IgD-negative memory B cell (primary cell): Measurements from ENCODE around the gene ZNF385A. TPM values are rescaled to one million over a fixed set of nuclear protein-coding genes. Genes with fewer than 3 reads are reported as not detected.
A peak's percentile ranks its signal among the peaks of the same experiment; 100 is the strongest.

Experiments used
- H3K27ac Mint-ChIP-seq, 3 donors: one replicate each; pipeline ENCODE4 v1.8.0; 2020 to 2022; ENCODE audit warnings: mild to moderate bottlenecking in 3 of 3, mixed read lengths in 3 of 3, moderate library complexity in 1 of 3
- H3K27me3 Mint-ChIP-seq: one replicate; pipeline ENCODE4 v1.8.0; 2021; ENCODE audit warnings: mixed read lengths
- H3K36me3 Mint-ChIP-seq: one replicate; pipeline ENCODE4 v1.8.0; 2020; ENCODE audit warnings: mild to moderate bottlenecking, mixed read lengths
- H3K4me1 Mint-ChIP-seq, 3 donors: one replicate each; pipeline ENCODE4 v1.8.0; 2020 to 2022; ENCODE audit warnings: mixed read lengths in 3 of 3, mild to moderate bottlenecking in 1 of 3
- H3K4me3 Mint-ChIP-seq, 4 donors: one replicate each; pipeline ENCODE4 v1.8.0; 2020 to 2022; ENCODE audit warnings: mild to moderate bottlenecking in 4 of 4, mixed read lengths in 4 of 4, moderate library complexity in 3 of 4
- H3K9me3 Mint-ChIP-seq, 3 donors: one replicate each; pipeline ENCODE4 v1.8.0; 2020 to 2021; ENCODE audit warnings: mixed read lengths in 3 of 3, mild to moderate bottlenecking in 1 of 3
- polyA plus RNA-seq: library from polyadenylated mRNA; unstranded; fragments of 300-500 nt; fragmentation: Illumina TruSeq; gene quantifications from one replicate; pipeline ENCODE4 v1.2.3, GENCODE V29; 2021

Gene ZNF385A
- polyA plus RNA-seq, 1 donor from 2014 or later, result 4.2 TPM

GRCh38 chr12:54390176-54390667 lies 5.7 kb upstream of the ZNF385A start:
- peak overlapping the region in 2 of 4 donors; percentile 31 to 77 for H3K4me3 Mint-ChIP-seq
- H3K4me1 Mint-ChIP-seq, result peaks cover 22 to 26% (median 23%) of the 10 kb centered on the region in 3 donors
- H3K27me3 Mint-ChIP-seq, result no peaks in the 10 kb centered on the region
- H3K9me3 Mint-ChIP-seq, result no peaks in the 10 kb centered on the region
- peak overlapping the region in 2 of 3 donors; percentile 10 to 39 for H3K27ac Mint-ChIP-seq
- H3K36me3 Mint-ChIP-seq, result no peaks in the 10 kb centered on the region

GRCh38 chr12:54389607-54390175 lies 5.2 kb upstream of the ZNF385A start:
- peak overlapping the region in 2 of 3 donors; percentile 10 to 39 for H3K27ac Mint-ChIP-seq
- peak overlapping the region in 3 of 4 donors; percentile 2 to 79 (median 31) for H3K4me3 Mint-ChIP-seq
- H3K27me3 Mint-ChIP-seq, result no peaks in the 10 kb centered on the region
- no peaks in the 10 kb centered on the region for H3K9me3 Mint-ChIP-seq
- H3K4me1 Mint-ChIP-seq, result peaks cover 27 to 31% (median 28%) of the 10 kb centered on the region in 3 donors
- no peaks in the 10 kb centered on the region for H3K36me3 Mint-ChIP-seq

DNA sequence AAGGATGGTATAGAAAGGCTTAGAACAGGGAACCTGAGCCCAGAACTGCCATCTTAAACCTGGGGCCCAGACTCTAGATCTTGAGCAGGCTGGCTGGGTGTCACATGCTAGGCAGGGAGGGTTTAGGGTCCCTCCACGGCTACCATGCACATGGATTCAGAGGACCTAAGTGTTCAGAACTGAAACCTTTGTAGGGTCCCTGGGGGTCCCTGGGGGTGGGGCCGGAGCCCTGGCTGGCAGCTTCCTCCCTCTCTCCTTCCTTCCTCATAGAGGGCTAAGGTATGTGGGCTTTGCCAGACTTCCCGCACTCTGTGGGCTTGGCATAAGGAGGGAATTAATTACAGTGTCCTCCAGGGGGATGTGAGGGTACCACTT lies 4.6 kb upstream of the ZNF385A start:
- Mint-ChIP-seq H3K36me3 (no peaks in the 10 kb centered on the region), H3K27me3 (no peaks in the 10 kb centered on the region), H3K4me1 (peaks cover 26 to 35% (median 33%) of the 10 kb centered on the region in 3 donors), H3K27ac (no peak overlapping the region), H3K4me3 (peak overlapping the region in 1 of 4 donors; percentile 31), H3K9me3 (no peaks in the 10 kb centered on the region)

DNA sequence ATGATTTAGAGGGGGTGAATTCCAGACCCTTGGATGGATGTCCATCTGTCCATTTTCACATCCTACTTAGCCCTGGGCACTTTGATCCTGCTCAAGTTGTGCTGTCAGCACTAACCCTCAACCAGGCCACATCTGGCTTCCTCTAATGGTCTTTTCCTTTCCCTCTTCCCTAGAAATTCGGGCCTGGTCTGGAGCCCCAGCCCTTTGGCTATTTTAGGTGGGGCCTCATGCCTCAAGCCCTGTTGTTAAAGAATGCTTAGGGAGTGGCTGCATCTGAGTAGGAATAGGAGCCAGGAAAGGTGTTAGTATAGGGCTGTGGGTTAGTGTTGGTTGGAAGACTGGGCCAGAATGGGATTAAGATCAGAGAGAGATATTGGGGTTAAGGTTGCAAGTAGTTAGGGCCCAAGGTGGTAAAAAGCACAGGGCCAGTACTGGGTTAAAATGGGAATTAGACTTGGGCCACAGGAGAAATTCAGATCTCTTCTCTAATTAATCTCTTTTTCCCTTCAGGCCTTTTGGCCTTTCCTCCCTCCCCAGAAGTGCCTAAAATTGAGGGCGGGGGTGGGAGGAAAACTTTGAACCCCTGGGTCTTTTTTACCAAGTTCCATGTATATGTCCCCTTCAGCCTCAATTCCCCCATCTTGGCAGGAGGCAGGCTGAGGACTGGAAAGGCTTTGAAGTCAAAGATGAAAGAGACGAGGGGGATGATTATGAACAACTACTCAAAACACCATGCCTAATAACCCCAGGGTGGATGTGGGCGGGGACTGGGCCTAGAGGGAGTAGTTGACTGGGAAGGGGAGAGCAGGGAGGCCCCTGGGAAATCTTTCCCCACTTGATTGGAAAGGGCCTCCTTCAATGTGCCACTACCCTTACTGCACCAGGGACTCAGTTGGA lies 4.0 kb upstream of the ZNF385A start:
- Mint-ChIP-seq H3K4me3 (peak overlapping the region in 2 of 4 donors; percentile 31 to 44), H3K9me3 (no peaks in the 10 kb centered on the region), H3K27ac (peak overlapping the region in 2 of 3 donors; percentile 17 to 29), H3K36me3 (no peaks in the 10 kb centered on the region), H3K27me3 (no peaks in the 10 kb centered on the region), H3K4me1 (peaks cover 24 to 35% (median 31%) of the 10 kb centered on the region in 3 donors)

DNA sequence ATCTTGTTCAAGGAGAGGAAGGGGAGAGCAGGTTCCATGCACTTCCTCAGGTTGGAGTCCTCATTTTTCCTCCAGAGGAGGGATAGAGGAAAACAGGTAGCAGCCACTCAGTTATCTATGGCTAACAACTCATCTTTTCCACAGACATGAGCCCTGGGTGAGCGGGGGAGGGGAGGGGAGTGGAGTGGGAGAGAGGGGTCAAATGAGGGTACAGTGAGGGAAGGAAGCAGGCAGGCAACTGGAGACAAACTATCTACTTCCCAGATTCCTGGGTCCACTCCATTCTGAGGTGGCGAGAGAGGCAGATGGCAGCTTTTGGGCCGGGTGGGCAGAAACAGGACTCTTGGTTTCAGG lies 2.6 kb upstream of the ZNF385A start:
- Mint-ChIP-seq H3K27me3 (no peaks in the 10 kb centered on the region), H3K4me1 (peaks cover 24 to 35% (median 31%) of the 10 kb centered on the region in 3 donors), H3K4me3 (peak overlapping the region in 1 of 4 donors; percentile 41), H3K27ac (no peak overlapping the region), H3K9me3 (no peaks in the 10 kb centered on the region), H3K36me3 (no peaks in the 10 kb centered on the region)

DNA sequence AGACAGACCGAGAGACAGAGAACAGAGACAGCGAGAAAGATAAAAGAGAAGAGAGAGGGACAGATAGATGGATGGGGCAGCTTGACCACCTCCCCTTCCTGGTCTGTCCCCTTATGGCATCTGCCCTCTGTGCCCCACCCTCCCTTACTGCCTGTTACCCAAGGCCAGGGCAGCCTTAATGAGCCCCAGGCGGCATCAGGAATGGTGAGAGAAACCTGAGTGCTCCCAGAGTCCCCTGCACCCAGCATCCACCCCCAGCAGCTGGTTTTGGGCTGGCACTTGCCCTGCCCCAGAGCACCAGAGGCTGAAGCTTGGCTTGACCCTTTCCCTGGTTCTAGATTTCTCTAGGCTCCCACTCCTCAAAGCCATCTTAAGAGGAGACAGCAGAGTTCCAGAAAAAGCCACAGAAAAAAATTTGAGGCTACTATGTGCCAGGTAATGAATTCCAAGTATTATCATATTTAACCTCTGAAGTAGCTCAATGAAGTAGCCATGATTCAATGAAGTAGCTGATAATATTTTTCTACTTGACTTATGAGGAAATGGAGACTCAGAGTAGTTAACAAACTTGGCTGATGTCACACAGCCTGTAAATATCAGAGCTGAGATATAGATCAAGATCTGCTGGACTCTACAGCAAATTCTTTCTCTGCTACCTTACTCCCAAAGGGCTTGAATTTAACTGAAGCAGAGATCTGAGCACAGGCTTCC lies 2.0 kb upstream of the ZNF385A start:
- peaks cover 23 to 30% (median 28%) of the 10 kb centered on the region in 3 donors for H3K4me1 Mint-ChIP-seq
- peak overlapping the region in 2 of 3 donors; percentile 15 to 85 for H3K27ac Mint-ChIP-seq
- peak overlapping the region in 1 of 4 donors; percentile 41 for H3K4me3 Mint-ChIP-seq
- no peaks in the 10 kb centered on the region for H3K9me3 Mint-ChIP-seq
- no peaks in the 10 kb centered on the region for H3K27me3 Mint-ChIP-seq
- no peaks in the 10 kb centered on the region for H3K36me3 Mint-ChIP-seq

DNA sequence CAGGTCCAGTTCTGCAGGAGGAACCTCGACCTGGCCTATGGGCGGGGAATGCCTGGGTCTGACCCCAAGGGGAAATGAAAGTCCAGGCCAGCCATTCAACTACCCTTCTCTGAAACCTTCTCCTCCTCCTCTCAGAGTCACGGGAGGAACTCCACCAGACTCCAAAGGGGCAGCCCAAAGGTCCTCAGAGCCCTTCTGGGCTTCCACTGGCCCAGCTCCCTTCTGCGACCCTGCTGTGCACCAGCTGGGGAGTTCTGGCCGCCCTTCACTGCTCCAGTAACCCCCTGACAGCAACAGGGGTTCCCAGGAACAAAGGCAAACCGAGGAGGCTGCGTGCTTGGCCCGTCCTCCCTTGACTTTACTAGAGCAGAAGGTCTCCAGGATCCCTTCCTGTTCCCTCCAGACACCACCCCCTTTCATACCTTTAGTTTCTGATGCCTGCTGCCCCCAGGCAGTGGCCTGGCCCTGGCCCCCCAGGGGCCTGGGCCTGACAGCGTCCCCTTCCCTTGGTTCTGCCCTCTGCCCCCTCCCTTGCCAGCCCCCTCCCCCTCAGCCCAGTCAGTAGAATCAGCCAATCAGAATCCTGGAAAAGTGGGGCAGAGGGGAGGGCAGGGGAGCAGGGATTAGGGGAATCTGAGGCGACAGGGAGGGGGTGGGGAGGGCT lies 850 bp upstream of the ZNF385A start:
- Mint-ChIP-seq H3K4me3 (peak overlapping the region in 2 of 4 donors; percentile 74 to 79), H3K36me3 (no peaks in the 10 kb centered on the region), H3K27me3 (no peaks in the 10 kb centered on the region), H3K27ac (peak overlapping the region; percentile 5 to 82 (median 53)), H3K9me3 (no peaks in the 10 kb centered on the region), H3K4me1 (peaks cover 27 to 30% (median 28%) of the 10 kb centered on the region in 3 donors)

DNA sequence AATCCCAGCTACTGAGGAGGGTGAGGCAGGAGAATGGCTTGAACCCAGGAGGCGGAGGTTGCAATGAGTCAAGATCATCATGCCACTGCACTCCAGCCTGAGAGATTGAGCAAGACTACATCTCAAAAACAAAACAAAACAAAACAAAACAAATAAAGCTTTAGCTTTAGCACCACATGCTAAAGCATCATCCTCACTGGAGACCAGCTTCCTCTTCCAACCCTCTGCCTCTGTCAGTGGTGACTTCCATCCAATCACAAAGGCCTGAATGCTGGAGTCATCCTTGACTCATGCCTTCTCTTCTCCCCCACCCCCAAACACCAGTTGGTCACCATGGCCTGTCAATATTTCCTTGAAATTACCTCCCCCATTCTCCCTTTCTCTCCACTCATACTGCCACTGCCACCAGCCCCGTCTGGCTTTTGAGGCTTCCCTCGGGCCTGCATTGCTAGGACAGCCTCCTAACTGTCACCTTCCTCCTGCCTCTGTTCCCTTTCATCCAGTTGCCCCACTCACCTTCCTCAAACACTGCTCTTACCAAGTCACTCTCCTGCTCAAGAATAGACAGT lies 1.4 kb downstream of the ZNF385A start:
- no peaks in the 10 kb centered on the region for H3K9me3 Mint-ChIP-seq
- peaks cover 3% of the 10 kb centered on the region for H3K27me3 Mint-ChIP-seq
- H3K4me3 Mint-ChIP-seq, result no peak overlapping the region
- H3K36me3 Mint-ChIP-seq, result peaks cover 4% of the 10 kb centered on the region
- peak overlapping the region in 2 of 3 donors; percentile 41 to 82 for H3K27ac Mint-ChIP-seq
- peaks cover 27 to 37% (median 29%) of the 10 kb centered on the region in 3 donors for H3K4me1 Mint-ChIP-seq

DNA sequence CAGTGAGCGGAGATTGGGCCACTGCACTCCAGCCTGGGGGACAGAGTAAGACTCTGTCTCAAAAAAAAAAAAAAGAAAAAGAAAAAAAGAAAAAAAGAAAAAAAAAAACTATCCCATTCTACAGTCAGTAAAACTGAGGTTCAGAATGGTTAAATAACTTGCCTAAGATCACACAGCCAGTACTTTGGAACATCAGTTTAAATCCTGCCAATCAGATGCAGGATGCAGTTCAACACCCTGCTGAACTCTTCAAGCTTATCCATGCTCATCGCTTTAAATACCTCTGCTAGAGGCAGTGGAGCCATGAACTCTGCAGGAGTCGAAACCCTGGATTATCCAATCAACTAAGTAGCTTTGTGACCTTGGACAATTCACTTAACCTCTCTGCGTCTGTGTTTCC lies 3.4 kb downstream of the ZNF385A start:
- H3K4me3 Mint-ChIP-seq, result no peak overlapping the region
- H3K27ac Mint-ChIP-seq, result no peak overlapping the region
- H3K4me1 Mint-ChIP-seq, result peaks cover 24 to 32% (median 24%) of the 10 kb centered on the region in 3 donors
- no peaks in the 10 kb centered on the region for H3K9me3 Mint-ChIP-seq
- peaks cover 4% of the 10 kb centered on the region for H3K36me3 Mint-ChIP-seq
- H3K27me3 Mint-ChIP-seq, result peaks cover 3% of the 10 kb centered on the region

DNA sequence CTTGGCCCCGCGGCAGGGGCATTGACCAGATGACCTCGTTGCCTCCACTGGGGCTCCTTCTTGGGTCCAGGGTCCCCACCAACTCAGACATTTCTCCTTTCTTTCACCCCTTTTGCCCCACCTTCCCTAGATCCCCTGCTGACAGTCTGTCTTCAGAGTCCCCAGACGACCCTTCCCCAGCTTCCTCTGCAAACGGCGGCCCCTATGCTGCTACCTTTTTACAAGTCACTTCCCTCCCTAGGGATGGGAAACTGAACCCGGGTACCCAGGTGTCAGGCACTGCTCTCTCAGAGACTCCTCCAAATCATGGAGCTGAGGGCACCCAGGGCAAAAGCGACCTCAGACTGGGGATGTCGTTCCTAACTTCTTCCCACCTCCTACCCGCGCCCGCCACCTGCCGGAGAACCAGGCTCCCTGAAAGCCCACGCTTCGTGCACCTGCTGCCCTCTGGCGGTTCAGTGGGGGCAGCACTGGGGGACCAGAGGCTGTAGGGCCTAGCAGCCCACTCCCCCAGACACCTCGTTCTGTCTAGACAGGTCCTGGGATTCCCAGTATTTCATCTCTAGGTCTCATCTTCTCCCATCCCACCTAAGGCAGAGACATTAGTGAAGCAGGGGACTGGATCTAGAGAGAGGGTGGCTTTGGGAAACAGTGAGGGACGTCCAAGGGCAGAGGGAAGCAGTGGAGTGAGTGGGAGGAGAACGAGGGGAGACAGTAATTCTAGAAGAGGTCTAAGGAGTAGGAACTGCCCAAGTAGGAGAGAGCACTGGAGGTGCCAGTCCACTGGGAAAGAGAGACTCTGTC lies 4.9 kb downstream of the ZNF385A start:
- Mint-ChIP-seq H3K27ac (no peak overlapping the region), H3K4me3 (peak overlapping the region in 3 of 4 donors; percentile 44 to 83 (median 51)), H3K27me3 (peaks cover 3% of the 10 kb centered on the region), H3K36me3 (peaks cover 4% of the 10 kb centered on the region), H3K9me3 (no peaks in the 10 kb centered on the region), H3K4me1 (peaks cover 14 to 22% (median 15%) of the 10 kb centered on the region in 3 donors)

DNA sequence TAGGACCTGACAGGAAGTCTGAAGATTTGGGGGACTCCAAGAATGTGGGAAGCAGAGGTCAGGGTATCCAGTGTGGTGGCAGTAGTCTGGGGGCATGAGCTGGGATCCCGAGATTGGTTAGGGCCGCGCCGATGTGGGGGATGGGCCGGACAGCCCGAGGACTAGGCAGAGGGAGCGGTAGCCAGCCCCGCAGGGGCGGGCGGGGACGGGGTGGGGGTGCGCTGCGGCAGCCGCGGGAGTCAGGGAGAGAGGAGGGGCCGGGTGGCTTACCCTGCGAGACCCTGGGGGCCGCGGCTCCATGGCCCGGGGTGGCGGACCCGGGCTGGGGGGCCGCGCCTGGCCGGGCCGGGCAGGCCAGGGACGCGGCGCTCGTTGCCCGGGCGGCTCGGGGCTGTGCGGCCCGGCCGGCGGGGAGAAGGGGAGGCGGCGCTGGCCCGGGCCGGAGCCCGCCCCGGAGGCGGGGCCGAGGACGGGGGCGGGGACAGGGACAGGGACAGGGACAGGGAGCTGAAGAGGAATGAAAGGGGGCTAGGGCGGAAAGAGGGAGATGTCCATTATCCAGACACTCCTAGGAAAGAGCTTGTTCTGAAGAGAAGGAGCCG lies 5.6 kb downstream of the ZNF385A start:
- peaks cover 4% of the 10 kb centered on the region for H3K36me3 Mint-ChIP-seq
- no peak overlapping the region for H3K27ac Mint-ChIP-seq
- H3K4me3 Mint-ChIP-seq, result peak overlapping the region in 3 of 4 donors; percentile 44 to 80 (median 51)
- H3K4me1 Mint-ChIP-seq, result peaks cover 8 to 15% (median 11%) of the 10 kb centered on the region in 3 donors
- no peaks in the 10 kb centered on the region for H3K9me3 Mint-ChIP-seq
- peaks cover 3% of the 10 kb centered on the region for H3K27me3 Mint-ChIP-seq

DNA sequence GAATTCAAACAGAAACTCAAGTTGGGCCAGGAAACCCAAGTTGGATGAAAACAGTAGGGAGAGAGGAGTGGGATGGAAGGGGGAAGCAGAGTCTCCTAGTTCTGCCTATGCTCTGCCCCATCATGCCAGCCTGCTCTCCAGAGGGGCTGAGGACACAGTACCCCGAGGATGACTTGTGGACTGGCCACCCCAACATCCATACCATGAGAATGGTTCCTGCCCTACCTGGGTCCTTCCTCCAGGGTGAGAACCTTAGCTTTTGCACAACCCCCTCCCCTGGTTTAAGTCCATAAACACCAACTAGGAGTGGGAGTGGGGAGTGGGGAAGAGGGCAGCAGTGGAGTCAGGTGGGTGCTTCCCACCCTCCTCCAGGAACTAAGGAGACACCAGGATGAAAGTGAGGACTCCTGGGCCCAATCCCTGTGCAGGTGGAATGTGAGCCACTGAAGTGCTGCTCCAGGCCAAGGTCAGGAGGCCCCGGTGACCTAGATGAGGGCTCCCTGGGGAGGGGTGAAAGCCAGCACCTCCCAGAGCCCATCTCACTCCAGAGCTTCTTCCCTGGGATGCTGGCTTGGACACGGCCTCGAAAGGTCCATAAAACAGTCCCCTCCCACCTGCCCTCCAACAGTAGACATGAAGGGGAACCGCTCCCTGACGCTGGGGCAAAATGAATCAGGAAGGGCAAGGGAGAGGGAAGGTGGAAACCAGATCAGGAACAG lies 6.6 kb downstream of the ZNF385A start:
- no peaks in the 10 kb centered on the region for H3K9me3 Mint-ChIP-seq
- H3K4me3 Mint-ChIP-seq, result peak overlapping the region in 1 of 4 donors; percentile 72
- H3K27ac Mint-ChIP-seq, result no peak overlapping the region
- H3K27me3 Mint-ChIP-seq, result peaks cover 3% of the 10 kb centered on the region
- H3K4me1 Mint-ChIP-seq, result peaks cover 7 to 13% (median 11%) of the 10 kb centered on the region in 3 donors
- peaks cover 4% of the 10 kb centered on the region for H3K36me3 Mint-ChIP-seq

DNA sequence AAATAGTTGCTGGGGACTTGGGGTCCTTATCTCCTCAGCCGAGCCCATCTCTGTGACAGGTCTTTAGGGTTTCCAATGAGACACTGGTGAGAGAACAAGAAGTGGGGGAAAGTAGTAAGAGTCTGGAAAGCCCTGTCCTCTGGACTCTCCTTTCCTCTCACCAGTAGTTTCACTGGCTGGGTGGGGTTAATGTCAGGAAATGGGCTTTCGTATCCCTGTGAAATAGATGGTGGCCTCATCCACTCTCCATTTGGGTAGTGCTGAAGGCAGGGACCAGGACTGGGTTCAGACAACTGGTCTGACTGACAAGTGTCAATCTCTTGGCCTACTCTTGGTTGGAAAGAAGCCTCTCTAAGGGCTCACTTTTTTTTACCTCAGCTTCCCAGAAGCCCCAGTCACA lies 7.5 kb downstream of the ZNF385A start:
- Mint-ChIP-seq H3K9me3 (no peaks in the 10 kb centered on the region), H3K4me3 (peak overlapping the region in 1 of 4 donors; percentile 72), H3K36me3 (peaks cover 4% of the 10 kb centered on the region), H3K4me1 (peaks cover 7 to 13% (median 11%) of the 10 kb centered on the region in 3 donors), H3K27ac (no peak overlapping the region), H3K27me3 (peaks cover 3% of the 10 kb centered on the region)
